Measurements from ENCODE around the gene COX6B1.

- TF ChIP-seq CTCF (IDR thresholded peaks at IDR 0.05) (no peak), POLR2AphosphoS5 (IDR thresholded peaks at IDR 0.05; ENCODE audit: low read depth, low read length) (no peak), REST (IDR thresholded peaks at IDR 0.05; ENCODE audit: insufficient read depth in 1 of 2, low read depth in 2 of 2, low read length in 1 of 2) (no peak), TCF7L2 (IDR thresholded peaks at IDR 0.05; ENCODE audit: low read depth, low read length) (no peak), SIN3A (IDR thresholded peaks at IDR 0.05; ENCODE audit: borderline replicate concordance, insufficient read depth, low read depth, low read length) (no peak)
Observed at GRCh38 chr19:35650581-35650980, 2.5 kb downstream of the COX6B1 start.

Data from Panc1 (cell line).